Amygdala (tissue), 56 donors: ENCODE data around the gene KPTN.
A peak's percentile ranks its signal among the peaks of the same experiment; 100 is the strongest.

ENCODE experiments used
- DNase-seq, 56 donors: peaks; one replicate each; lab custom pipeline; 2025; lab: John Stamatoyannopoulos, UW

The KPTN gene

GRCh38 chr19:47509170-47509847 lies 25.3 kb upstream of the KPTN start:
- DNase-seq: no peak

DNA sequence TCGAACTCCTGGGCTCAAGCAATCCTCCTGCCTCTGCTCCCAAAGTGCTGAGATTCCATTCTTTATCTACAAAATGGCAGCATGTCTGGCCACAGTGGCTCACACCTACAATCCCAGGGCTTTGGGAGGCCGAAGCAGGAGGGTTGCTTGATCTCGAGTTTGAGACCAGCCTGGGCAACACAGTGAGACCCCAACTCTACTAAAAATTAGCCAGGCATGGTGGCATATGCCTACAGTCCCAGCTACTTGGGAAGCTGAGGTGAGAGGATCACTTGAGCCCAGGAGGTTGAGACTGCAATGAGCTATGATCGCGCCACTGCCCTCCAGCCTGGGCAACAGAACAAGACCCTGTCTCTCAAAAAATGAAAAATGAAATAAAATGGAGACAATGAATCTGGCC lies 24.7 kb upstream of the KPTN start:
- DNase-seq: no peak

DNA sequence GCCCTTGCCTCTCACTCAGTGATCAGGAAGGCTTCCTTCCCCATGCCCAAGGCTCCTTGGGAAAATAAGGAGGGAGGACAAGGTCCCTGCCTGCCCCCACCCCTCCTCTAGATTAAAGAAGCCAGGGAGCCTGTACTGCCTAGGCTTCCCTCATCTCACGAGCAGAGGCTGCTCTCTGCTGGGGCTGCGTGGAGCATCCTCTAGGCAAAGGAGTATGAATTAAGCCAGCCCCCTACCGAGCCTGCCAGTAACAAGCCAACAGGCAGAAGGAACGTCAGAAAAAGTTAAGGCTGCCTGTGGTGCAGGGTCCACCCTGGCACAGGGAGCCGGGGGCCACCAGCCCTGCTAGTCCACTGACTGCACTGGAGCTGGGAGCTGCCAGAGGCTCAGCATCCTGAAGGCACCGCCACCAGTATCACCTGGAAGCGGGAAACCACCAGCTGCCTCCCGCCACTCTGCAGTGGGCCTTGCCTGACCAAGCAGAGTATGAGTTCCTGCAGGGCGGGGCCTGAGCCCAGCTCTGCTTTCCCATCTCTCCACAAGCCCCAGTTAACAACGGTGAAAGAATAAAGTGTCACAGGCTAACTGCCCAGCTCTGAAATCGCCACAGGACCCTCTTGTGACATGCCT lies 24.0 kb upstream of the KPTN start:
- DNase-seq: peak in 17 of 56 donors; percentile 12 to 54 (median 30)

DNA sequence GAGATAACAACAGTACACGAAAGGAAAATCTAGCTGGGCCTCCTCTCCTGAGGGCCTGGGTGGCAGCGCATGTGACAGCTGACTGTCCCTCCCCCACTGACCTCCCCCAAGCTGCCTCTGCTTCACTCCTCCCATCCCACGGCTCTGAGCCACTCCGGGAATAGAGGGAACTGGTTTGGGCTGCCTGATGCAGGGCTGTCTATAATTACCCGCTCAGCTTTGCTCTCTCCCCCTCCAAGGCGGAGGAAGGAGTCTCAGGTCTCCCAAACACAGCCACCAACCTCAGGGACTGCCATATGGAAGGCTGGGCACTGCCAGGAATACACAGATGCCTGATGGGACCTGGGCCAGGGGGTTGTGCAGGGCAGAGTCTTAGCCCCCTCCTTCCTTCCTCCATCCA lies 23.0 kb upstream of the KPTN start:
- DNase-seq: peak in 23 of 56 donors; percentile 12 to 78 (median 41)

GRCh38 chr19:47506459-47506858 lies 22.4 kb upstream of the KPTN start:
- DNase-seq: no peak

DNA sequence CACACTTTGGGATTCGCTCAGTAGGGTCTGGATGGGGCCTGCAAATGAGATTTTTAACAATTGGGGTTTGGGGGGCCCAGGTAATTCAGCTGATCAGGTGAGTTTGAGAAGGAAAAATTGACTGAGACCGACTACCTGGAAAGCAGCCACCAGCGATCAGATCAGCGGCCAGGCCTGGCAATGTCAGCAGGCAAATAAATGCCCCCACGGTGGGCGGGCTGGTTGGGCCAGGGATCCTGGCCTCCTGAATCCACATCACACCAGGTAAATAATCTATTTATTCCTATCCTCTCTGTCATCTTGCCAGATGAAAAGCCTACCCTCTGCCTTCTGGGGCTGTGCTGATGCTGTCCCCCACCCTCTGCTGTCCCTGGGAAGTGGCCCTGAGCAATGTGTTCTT lies 21.5 kb upstream of the KPTN start:
- DNase-seq: no peak

DNA sequence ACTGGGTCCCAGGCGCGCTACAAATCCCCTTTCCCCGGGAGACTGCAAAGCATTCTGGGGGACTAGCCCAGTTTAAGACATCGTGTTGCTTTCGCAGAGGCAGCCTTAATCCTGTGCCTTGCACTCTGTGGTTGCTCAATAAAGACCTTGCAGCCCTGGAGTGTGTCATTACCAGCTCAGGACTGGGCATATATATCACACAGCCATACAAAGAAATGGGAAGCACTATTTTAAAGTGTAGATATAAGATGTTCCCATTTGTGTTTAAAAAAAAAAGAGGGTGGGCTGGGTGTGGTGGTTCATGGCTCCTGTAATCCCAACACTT lies 19.8 kb upstream of the KPTN start:
- no peak for DNase-seq

DNA sequence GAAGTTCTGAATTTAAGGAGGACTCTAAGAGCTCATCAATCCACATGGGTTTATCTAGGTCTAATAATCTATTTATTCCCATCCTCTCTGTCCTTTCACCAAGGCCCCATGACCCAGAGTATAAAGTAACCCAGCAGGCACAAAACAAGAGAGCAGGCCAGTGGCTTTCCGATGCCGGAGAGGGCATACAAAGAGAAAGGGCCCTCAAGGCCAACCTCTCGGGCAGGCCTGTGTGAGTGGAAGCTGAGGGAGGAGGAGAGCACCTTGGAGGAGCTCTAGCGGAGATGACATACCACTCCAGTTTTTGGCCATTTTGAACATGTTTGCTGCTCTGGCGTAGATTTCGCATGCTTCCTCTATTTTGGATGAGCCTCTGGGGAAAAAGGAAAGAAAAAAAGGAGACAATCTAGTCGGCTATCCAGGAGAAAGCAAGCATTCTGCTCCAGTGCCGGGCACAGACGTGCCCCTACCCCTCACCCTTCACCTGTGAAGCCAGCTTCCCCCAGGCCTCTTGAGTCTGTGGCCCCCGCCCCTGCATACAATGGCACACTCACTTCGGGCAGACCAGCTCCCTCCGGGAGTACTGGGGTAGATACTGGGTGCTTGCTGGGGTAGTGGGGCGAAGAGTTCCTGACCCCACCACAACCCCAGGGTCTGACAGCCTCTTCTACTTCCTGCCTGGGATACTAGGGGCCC lies 19.3 kb upstream of the KPTN start:
- DNase-seq: no peak

DNA sequence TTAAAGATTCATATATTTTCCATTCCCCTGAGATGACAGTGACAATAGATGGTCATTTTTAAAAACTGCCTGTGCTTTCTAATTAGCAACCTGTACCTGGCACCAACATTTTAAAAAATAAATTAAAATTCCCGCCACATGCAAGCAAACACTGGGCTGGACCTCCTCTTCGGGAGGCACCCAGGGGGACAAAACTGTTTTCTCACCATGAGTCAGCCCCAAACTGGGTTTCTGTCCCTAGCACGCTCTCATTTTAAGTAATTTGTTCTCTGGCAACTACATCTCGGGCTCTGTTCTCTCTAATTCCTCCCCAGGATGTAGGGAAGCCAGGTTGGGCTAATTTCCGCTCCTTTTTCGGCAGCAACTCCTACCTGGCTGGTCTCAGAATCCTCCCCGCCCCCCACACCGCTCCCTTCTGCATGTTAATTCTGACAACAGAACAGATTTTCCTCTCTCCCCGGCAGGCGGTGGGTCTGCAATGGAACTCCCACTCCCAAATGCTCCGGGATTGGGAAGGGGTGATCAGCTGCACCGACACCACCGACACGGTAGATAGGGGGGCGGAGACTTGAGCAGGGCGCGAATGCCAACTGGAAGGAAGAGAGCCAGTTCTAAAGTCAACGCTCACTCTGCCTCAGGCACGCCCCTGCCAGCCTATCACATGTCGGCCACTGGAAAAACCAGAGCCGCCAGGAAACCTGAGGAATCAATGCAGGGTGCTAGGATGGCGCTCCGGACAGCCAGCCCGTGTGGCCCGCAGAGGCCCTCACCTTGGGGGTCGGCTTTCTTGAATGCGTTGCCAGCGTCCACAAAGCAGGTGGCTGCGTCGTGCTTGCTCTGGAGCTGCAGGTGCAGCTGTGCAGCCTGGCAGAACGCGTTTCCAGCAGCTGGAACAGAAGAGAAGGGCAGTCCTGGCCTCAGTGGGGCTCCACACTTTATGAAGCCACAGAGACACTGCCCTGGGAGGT lies 16.1 kb upstream of the KPTN start:
- DNase-seq: peak in 1 of 56 donors; percentile 25

GRCh38 chr19:47499371-47499770 lies 15.4 kb upstream of the KPTN start:
- DNase-seq: no peak

DNA sequence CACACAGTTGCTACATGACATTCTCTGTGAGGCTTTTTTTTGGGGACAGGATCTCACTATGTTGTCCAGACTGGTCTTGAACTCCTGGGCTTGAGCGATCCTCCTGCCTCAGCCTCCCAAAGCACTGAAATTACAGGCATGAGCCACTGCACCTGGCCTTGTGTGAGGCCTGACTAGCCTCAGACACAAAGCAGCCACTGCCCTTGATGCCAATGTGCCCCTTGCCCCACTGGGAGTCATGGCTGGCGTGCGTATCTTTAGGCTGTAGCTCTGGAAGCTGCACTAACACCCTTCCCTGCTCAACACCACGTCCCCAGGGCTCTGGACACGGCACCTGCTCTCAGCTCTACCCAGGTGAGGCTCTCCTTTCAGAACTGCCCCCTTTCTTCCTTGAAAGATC lies 14.5 kb upstream of the KPTN start:
- DNase-seq: no peak

DNA sequence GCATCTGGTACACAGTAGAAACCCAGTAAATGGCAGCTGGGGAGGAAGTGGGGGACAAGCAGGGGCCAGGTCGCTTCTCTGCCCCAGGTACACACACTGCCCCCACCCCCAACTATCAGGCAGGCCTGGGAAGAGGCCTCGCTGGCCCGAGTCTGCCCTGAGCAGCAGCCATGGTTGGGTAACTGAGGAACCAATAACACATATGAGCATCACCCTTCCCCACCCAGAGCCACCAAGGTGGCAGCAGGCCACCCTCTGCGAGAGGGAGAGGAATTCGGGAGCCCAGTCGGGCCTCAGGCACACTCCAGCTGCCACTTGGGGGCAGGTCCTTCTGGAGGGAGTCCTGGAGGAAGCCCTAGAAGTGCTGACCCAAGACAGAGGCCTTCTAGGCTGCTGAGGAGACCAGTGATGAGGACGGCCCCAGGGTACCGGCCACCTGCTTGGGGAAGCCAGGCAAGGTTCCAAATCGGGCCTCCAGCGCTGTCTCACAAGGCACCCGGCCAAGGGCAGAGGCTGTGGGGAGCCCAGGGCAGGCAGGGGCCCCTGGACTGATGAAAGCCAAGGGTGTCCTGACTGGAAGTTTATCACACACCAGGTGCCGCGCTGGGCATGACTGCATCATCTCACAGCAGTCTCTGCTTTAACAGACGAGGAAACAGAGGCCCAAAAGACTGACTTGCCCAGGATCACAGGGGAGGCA lies 14.0 kb upstream of the KPTN start:
- DNase-seq: no peak

GRCh38 chr19:47497050-47497766 lies 13.2 kb upstream of the KPTN start:
- peak in 12 of 56 donors; percentile 9 to 54 (median 37) for DNase-seq

DNA sequence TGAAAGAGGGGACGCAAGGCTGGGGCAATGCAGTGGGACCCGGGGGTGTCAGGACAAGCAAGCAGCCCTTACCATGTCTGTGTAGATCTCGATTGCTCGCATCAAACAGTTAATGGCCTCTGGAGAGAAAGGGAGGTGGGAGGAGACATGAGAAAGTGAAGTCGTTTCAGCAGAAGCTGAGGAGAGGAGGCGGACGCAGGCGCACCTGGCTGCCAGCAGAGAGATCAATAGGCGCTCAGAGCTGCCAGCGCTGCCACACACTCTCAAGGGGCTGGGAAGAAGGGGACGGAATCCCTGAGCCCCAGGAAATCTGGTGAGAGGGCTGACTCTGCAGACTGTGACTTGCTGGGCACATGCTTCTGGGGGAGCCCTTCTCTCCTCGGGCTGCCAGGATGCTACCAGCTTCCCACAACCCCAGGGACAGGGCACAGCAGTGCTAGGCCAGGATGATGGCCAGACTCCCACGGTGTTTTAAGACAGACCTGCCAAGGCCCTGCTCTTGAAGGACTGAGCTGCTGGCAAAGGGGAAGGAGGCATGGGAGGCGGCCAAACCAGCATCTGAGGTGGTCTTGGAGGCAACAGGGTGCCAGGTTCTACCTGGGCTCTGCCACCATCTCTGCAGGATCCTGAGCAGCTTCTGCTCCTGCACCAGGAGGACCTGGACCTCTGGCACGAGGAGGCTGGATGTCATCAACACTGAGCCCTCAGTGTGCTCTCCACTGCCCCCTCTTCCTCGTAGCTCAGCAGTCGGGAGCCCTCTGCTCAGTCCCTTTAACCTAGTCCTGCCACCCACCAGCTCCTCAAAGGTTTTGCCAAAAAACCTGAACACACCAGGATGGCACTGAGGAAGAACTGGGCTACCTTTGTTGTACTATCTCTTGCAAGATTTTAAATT lies 11.7 kb upstream of the KPTN start:
- DNase-seq: peak in 21 of 56 donors; percentile 13 to 65 (median 48)

DNA sequence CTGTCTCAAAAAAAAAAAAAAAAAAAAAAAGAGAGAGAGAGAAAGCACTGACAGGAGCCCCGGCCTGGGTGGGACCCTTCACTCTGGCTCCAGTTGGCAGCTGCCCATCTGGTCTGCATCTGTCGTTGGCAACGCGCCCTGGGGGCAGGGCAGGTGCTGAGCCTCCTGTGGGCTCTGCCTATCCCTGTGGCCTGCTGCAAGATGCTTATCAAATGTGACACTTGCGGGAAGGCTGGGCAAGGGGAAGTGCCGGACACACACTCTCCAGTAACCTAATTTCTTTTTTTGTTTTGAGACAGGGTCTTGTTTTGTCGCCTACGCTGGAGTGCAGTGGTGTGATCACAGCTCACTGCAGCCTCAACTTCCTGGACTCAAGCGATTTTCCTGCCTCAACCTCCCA lies 10.7 kb upstream of the KPTN start:
- no peak for DNase-seq

- DNase-seq: no peak
These were observed 10.2 kb upstream of the KPTN start for GRCh38 chr19:47494211-47494547.

DNA sequence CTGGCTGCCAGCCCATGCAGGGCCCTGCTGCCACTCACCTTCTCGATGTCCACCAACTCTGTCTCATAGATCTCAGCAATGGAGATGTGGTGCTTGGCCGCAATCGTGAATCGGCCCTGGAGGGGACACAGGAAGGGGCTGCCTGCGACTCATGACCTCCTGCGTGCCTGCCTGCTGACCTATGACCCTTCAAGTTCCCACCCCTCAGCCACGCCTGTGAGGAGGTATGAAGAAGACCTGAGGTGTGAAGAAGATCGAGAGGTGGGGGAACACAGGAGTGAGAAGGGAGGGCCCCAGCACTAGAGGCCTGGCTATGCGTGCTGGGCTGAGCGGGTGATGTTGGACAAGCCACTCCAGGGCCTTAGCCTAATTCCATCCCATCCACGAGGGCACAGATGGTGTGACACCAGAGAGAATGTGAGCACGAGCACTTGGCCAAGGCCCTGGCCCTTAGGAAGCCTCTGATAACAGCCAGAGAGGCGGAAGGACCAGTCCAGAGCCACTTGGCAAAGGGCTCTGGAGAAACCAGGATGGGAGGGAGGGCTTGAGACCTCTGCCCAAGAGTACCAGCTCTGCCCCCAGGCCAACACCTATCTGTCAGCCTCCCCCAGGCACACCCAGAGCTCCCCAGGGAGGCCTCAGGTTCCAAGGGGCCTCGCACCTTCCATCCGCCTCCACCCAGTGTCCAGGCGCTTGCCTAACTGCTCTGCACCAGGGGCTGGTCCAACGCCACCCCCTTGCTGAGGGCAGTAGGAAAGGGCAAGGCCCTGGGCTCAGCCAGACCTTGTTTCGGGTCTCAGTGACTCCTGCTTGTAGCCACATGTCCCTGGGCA lies 9.6 kb upstream of the KPTN start:
- no peak for DNase-seq
